GM12875 (cell line): Measurements from ENCODE around the gene PHACTR1.
A peak's percentile ranks its signal among the peaks of the same experiment; 100 is the strongest.

ENCODE experiments used
- H3K4me3 ChIP-seq: one replicate; pipeline ENCODE4 v1.5.1; 2011; ENCODE audit warnings: low read depth, low read length, control low read depth
- CTCF ChIP-seq: IDR thresholded peaks from 2 replicates; pipeline ENCODE4 v1.5.1; 2011; ENCODE audit warnings: low read depth, mild to moderate bottlenecking, control low read depth, inconsistent platforms, low read length, moderate library complexity, borderline replicate concordance; ENCODE audit not compliant: insufficient read depth

PHACTR1 gene

GRCh38 chr6:12844284-12845223 is 128.0 kb downstream of the PHACTR1 start:
- no peak overlapping the region for H3K4me3 ChIP-seq

GRCh38 chr6:12845224-12846004 is 128.8 kb downstream of the PHACTR1 start:
- TF ChIP-seq CTCF = no peak
- no peak overlapping the region for H3K4me3 ChIP-seq

More at GRCh38 chr6:12844284-12845223, 128.0 kb downstream of the PHACTR1 start:
- peak; percentile 57 for TF ChIP-seq CTCF

- H3K4me3 ChIP-seq = no peak overlapping the region
- no peak for TF ChIP-seq CTCF
Measured at GRCh38 chr6:12848964-12849808, 132.6 kb downstream of the PHACTR1 start.

- H3K4me3 ChIP-seq = no peak overlapping the region
- no peak for TF ChIP-seq CTCF
Measured at GRCh38 chr6:12849809-12850198, 133.2 kb downstream of the PHACTR1 start.

GRCh38 chr6:12851123-12851695 is 134.6 kb downstream of the PHACTR1 start:
- no peak for TF ChIP-seq CTCF
- H3K4me3 ChIP-seq = no peak overlapping the region

GRCh38 chr6:12861603-12862002 is 145.0 kb downstream of the PHACTR1 start:
- no peak for TF ChIP-seq CTCF
- H3K4me3 ChIP-seq = no peak overlapping the region
